HFFc6 (cell line): ENCODE measurements around the gene PSMD8. TPM values are rescaled to one million over a fixed set of nuclear protein-coding genes. Genes with fewer than 3 reads are reported as not detected.
"Not testable (repeated sequence)": the region's sequence is repeated elsewhere in the genome, so short reads cannot be mapped to it uniquely, and the experiment has no call there.

Source experiments
- DNase-seq: peaks from one replicate; pipeline ENCODE4 v3.0.0-alpha.2; 2018
- H3K27ac Mint-ChIP-seq: 2 replicates; pipeline ENCODE4 v1.8.0; 2020; ENCODE audit warnings: mild to moderate bottlenecking, mixed read lengths
- H3K27me3 Mint-ChIP-seq: 2 replicates; pipeline ENCODE4 v1.8.0; 2021; ENCODE audit warnings: mild to moderate bottlenecking, moderate library complexity, mixed read lengths; ENCODE audit not compliant: insufficient read depth
- H3K36me3 Mint-ChIP-seq: 2 replicates; pipeline ENCODE4 v1.8.0; 2021; ENCODE audit warnings: low read depth, mixed read lengths
- H3K4me1 Mint-ChIP-seq: 2 replicates; pipeline ENCODE4 v1.8.0; 2020; ENCODE audit warnings: low read depth, mixed read lengths
- H3K4me3 Mint-ChIP-seq: 2 replicates; pipeline ENCODE4 v1.8.0; 2020; ENCODE audit warnings: mild to moderate bottlenecking, moderate library complexity, mixed read lengths
- H3K9me3 Mint-ChIP-seq: 2 replicates; pipeline ENCODE4 v1.8.0; 2020; ENCODE audit warnings: mild to moderate bottlenecking, mixed read lengths
- CTCF ChIP-seq: fragments of 200-600 bp; sonication (generic); IDR thresholded peaks from 2 replicates; pipeline ENCODE4 v1.5.0; 2021; ENCODE audit warnings: antibody characterized with exemption, mild to moderate bottlenecking
- total RNA-seq, 6 experiments: library from RNA; stranded (reverse); fragmentation: NEBNext Ultra II Directional; extraction: Animal tissue kit (Norgen Biotek cat#: 25700); gene quantifications; 2 replicates in 1 of 6; 3 replicates in 5 of 6; pipeline ENCODE4 v1.2.3, GENCODE V29; 2021

PSMD8 gene
- total RNA-seq, 6 experiments from 2014 or later: 229 to 298 (median 259) TPM

GRCh38 chr19:38425810-38426466 is 51.6 kb downstream of the PSMD8 start, which contains the start of gene RASGRP4:
Gene RASGRP4 (minus strand): TSS chr19:38426219. CDS start chr19:38426091, 128 bp downstream.
- no peak within 1 kb of the TSS for H3K4me3 Mint-ChIP-seq
- H3K27ac Mint-ChIP-seq: no peak within 1 kb of the TSS
- no peaks in the 10 kb centered on the region for H3K36me3 Mint-ChIP-seq
- no peak for DNase-seq
- peaks cover 17% of the 10 kb centered on the region for H3K27me3 Mint-ChIP-seq
- TF ChIP-seq CTCF: no peak
- H3K9me3 Mint-ChIP-seq: no peaks in the 10 kb centered on the region
- no peaks in the 10 kb centered on the region; the same call in 1 of the 2 replicates for H3K4me1 Mint-ChIP-seq

GRCh38 chr19:38427035-38427677 is 52.8 kb downstream of the PSMD8 start:
- not testable (repeated sequence) for H3K4me3 Mint-ChIP-seq, H3K36me3 Mint-ChIP-seq, H3K27ac Mint-ChIP-seq, H3K4me1 Mint-ChIP-seq, H3K9me3 Mint-ChIP-seq, DNase-seq
- H3K27me3 Mint-ChIP-seq: peaks cover 16% of the 10 kb centered on the region

- Mint-ChIP-seq H3K4me3 (no peak overlapping the region), H3K27ac (no peak overlapping the region), H3K9me3 (no peaks in the 10 kb centered on the region), H3K4me1 (no peaks in the 10 kb centered on the region; the same call in 1 of the 2 replicates), H3K27me3 (peaks cover 14% of the 10 kb centered on the region), H3K36me3 (no peaks in the 10 kb centered on the region)
- no peak for TF ChIP-seq CTCF
- peak; percentile 39 for DNase-seq
Measured at GRCh38 chr19:38429055-38429810, 54.9 kb downstream of the PSMD8 start.

GRCh38 chr19:38429811-38430156 is 55.4 kb downstream of the PSMD8 start:
- Mint-ChIP-seq H3K27me3 (peaks cover 12% of the 10 kb centered on the region), H3K27ac (no peak overlapping the region), H3K4me1 (no peaks in the 10 kb centered on the region; the same call in 1 of the 2 replicates), H3K9me3 (no peaks in the 10 kb centered on the region), H3K36me3 (no peaks in the 10 kb centered on the region), H3K4me3 (no peak overlapping the region)
- no peak for TF ChIP-seq CTCF
- no peak for DNase-seq

- Mint-ChIP-seq H3K36me3 (no peaks in the 10 kb centered on the region), H3K4me1 (no peaks in the 10 kb centered on the region; the same call in 1 of the 2 replicates), H3K27ac (no peak overlapping the region), H3K4me3 (no peak overlapping the region), H3K9me3 (no peaks in the 10 kb centered on the region), H3K27me3 (peaks cover 13% of the 10 kb centered on the region)
- no peak for DNase-seq
- TF ChIP-seq CTCF: no peak
Measured at GRCh38 chr19:38430931-38431330, 56.6 kb downstream of the PSMD8 start.
